Measurements from ENCODE around the gene MYO9A.
"Not testable (repeated sequence)": the region's sequence is repeated elsewhere in the genome, so short reads cannot be mapped to it uniquely, and the experiment has no call there.

The MYO9A gene

GRCh38 chr15:72042865-72043264, 75.1 kb downstream of the MYO9A start:
- no peak for DNase-seq (ENCODE audit: low spot score)

GRCh38 chr15:72042054-72042453, 75.9 kb downstream of the MYO9A start:
- no peak for DNase-seq (ENCODE audit: low spot score)

DNA sequence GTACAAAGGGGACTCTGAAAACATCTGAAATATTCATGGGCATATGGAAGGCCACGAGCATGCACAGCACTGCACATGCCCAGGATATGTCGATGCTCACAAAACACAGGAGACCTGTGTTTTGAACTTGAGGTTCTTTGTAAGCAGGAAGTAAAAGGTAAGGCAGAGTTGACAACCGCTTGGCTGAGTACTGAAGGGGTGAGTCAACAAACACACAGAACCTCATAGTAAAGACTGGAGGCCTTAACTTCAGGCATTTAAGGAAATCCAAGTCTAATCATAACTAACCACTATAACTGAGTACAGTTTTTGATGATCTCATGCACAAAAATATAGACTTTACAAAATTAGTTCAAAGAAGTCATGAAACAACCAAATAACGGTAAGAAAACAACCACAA, 80.6 kb downstream of the MYO9A start:
- DNase-seq (ENCODE audit: low spot score) = peak; percentile 49

DNA sequence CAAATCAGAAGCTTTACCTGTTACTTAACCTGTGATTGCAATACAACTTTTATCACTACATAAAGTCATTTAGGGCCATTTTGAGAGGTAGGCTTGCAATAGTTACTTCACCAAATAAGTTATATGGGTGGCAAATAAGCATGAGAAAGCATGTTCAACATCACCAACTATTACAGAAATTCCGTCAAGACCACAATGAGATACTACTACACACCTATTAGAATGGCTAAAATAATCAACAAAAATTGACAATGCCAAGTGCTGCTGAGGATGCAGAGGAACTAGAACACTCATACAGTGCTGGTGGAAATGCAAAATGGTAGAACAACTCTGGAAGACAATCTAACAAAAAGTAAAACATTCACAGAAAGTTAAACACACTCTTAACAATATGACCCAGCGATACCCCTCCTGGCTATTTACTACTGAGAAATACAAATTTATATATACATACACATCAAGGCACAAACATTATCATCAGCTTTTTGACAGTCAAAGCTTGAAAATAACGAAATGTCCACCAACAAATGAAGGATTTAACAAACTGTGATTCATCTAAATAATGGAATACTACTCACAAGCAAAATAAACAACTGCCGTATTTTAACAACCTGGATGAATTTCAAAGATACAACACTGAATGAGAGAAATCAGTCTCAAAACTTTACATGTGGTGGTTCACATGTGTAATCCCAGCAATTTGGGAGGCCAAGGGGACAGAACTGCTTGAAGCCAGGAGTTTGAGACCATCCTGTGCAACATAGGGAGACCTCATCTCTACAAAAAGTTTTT, 82.9 kb downstream of the MYO9A start:
- no peak for DNase-seq (ENCODE audit: low spot score)

GRCh38 chr15:72034351-72034750, 83.6 kb downstream of the MYO9A start:
- DNase-seq (ENCODE audit: low spot score) = no peak

DNA sequence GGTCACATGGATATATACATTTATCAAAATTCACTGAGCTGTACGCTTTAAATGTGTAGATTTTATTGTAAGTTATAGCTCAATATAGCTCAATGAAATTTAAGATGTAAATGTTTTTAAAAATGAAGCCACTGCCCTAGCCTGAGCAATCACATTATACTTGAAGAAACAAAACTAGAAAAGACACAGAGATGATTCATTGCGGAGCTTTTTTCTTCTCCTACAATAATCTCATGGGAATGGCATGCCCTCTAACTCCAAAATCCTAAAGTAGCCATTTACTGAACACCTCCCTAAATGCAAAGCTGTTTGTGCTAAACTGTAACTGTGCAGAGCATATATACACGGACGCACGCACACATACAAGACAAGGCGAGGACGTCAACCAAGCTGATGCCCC, 84.2 kb downstream of the MYO9A start:
- DNase-seq (ENCODE audit: low spot score) = no peak

GRCh38 chr15:72033285-72033684, 84.7 kb downstream of the MYO9A start:
- DNase-seq (ENCODE audit: low spot score) = no peak

DNA sequence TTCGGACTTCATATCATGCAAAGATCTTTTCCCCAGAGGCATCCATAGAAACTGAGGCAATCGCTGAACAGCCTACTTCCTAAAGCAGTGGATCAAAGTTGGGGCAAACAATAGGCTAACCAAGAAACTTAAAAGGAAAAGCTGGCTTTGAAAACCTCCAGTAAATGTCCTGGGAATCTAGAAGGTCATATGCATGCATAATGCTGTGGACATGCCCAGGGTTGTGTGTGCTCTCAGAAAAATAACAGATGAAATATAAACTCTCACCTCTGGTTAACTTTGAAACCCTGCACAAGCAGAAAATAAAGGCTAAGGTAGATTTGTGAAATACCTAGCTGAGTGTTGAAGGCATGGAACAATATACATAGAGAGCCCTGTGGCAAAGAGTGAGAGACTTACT, 96.3 kb downstream of the MYO9A start:
- DNase-seq (ENCODE audit: low spot score) = no peak

DNA sequence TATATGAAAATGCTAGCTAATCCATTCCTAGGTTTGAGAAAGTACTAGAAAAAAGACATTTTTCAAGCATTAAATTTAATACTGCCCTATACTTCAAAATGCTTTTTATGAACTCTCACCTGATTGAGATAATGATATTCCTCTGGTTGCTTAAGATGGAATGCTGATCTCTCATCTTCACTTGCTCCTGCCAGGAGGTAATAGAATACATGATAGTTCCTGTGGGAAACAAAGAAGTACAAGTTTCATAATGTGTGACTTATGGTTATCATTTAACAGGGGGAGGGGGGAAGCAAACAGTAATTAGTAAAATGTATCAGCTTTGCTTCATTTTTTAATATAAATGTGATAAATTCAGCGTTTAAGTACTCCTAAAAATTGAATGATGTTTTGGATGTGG, 97.2 kb downstream of the MYO9A start:
- DNase-seq (ENCODE audit: low spot score) = no peak

GRCh38 chr15:72014555-72014954, 103.4 kb downstream of the MYO9A start:
- DNase-seq (ENCODE audit: low spot score) = not testable (repeated sequence)

DNA sequence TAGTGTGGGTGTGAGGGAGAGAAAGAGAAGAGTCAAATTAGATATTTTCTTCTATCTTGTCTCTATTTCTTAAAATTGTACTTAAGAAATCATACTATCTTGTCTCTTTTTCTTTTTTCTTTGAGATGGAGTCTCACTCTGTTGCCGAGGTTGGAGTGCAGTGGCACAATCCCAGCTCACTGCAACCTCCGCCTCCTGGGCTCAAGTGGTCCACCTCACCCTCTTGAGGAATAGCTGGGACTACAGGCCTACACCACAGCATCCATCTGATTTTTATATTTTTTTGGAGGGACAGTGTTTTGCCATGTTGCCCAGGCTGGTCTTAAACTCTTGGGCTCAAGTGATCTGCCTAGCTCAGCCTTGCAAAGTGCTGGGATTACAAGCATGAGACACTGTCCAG, 104.2 kb downstream of the MYO9A start:
- no peak for DNase-seq (ENCODE audit: low spot score)

DNA sequence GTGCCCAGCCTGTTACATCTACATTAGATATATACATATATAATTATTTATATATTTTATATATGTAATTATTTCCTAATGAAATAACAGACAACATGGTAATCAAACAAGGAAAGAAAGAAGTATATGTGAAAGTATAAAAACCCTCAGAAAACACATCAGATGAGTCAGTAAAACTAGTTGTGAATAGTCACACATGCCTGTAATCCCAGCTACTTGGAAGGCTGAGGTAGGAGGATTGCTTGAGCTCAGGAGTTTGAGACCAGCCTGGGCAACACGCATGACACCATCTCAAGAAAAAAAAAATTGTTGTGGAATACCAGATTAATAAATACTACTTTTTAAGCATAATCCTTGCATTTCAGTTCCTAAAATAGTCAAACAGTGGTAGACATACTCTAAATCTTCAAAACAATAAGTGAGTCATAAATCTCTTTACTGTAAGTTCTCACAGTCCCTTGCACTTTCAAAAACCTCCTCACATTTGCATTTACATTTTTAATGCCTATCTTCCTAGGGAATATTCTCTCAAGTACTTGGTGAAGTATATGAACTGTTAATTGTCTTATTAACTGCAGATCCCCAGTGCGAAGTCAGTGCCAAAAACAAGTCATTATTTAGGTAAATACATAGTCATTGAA, 106.5 kb downstream of the MYO9A start:
- DNase-seq (ENCODE audit: low spot score) = no peak

DNA sequence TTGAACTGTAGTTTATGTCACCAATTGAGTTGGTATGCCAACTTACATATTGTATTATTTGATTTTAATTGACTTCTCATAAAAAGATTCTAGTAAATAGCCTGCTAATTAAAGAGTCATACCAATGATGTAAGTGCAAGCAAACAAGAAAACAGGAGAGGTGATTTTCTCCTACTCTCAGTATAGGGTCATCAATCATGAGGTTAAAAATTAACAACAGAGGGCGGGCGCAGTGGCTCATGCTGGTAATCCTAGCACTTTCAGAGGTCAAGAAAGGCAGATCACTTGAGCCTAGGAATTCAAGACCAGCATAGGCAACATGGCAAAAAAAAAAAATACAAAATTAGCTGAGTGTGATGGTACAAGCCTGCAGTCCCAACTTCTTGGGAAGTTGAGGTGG, 108.7 kb downstream of the MYO9A start:
- DNase-seq (ENCODE audit: low spot score) = peak; percentile 38

GRCh38 chr15:72006382-72006781, 111.6 kb downstream of the MYO9A start:
- DNase-seq (ENCODE audit: low spot score) = no peak

GRCh38 chr15:72005483-72005882, 112.5 kb downstream of the MYO9A start:
- DNase-seq (ENCODE audit: low spot score) = no peak

- DNase-seq (ENCODE audit: low spot score) = no peak
These were observed 118.1 kb downstream of the MYO9A start for GRCh38 chr15:71999807-72000206.

DNA sequence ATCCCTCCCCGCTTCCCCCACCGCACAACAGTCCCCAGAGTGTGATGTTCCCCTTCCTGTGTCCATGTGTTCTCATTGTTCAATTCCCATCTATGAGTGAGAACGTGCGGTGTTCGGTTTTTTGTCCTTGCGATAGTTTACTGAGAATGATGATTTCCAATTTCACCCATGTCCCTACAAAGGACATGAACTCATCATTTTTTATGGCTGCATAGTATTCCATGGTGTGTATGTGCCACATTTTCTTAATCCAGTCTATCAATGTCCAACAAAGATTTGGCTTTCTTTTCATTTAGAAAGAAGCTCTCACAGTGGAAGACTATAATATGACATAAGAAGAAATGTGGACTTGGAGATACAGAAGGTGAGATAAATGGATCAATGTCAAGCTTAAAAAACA, 119.2 kb downstream of the MYO9A start:
- not testable (repeated sequence) for DNase-seq (ENCODE audit: low spot score)

- no peak for DNase-seq (ENCODE audit: low spot score)
These were observed 120.3 kb downstream of the MYO9A start for GRCh38 chr15:71997691-71998090.

GRCh38 chr15:71975816-71976150, 142.2 kb downstream of the MYO9A start:
- no peak for DNase-seq (ENCODE audit: low spot score)

GRCh38 chr15:71974211-71974610, 143.7 kb downstream of the MYO9A start:
- no peak for DNase-seq (ENCODE audit: low spot score)

- no peak for DNase-seq (ENCODE audit: low spot score)
These were observed 144.6 kb downstream of the MYO9A start for GRCh38 chr15:71973366-71973765.

GRCh38 chr15:71971905-71972304, 146.0 kb downstream of the MYO9A start:
- no peak for DNase-seq (ENCODE audit: low spot score)

- DNase-seq (ENCODE audit: low spot score) = no peak
These were observed 147.5 kb downstream of the MYO9A start for GRCh38 chr15:71970435-71970834.

- DNase-seq (ENCODE audit: low spot score) = no peak
These were observed 155.4 kb downstream of the MYO9A start for GRCh38 chr15:71962537-71962936.
